ENCODE results near the gene TSKS.

DNA sequence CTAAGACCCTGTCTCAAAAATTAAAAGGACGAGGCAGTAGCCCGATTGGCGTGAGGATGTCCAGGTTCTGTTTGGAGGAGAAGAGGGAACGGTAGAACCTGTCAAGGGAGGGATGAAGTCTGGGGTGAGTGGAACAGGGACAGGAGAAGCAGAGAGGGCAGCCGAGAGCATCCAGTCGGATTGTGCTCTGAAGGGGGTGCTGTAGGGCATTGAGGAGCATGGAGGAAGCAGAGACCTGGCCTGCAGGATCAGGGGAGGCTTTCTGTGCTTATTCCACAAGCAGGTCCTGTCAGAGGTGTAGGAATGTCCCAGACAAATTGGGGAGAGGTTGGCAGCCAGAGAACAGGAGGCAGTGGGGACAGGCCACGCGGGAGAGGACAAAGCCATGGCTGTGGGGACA, 17.8 kb upstream of the TSKS start:
- TF ChIP-seq TAF1 (IDR thresholded peaks at IDR 0.05; ENCODE audit: borderline replicate concordance, low read depth, low read length) (no peak), BHLHE40 (IDR thresholded peaks at IDR 0.05; ENCODE audit: borderline replicate concordance in 1 of 2, low read depth in 2 of 2, low read length in 1 of 2) (no peak), ZNF274 (IDR thresholded peaks at IDR 0.05; ENCODE audit: insufficient read depth, insufficient read length) (no peak)
- TF ChIP-seq, protein P1, sequence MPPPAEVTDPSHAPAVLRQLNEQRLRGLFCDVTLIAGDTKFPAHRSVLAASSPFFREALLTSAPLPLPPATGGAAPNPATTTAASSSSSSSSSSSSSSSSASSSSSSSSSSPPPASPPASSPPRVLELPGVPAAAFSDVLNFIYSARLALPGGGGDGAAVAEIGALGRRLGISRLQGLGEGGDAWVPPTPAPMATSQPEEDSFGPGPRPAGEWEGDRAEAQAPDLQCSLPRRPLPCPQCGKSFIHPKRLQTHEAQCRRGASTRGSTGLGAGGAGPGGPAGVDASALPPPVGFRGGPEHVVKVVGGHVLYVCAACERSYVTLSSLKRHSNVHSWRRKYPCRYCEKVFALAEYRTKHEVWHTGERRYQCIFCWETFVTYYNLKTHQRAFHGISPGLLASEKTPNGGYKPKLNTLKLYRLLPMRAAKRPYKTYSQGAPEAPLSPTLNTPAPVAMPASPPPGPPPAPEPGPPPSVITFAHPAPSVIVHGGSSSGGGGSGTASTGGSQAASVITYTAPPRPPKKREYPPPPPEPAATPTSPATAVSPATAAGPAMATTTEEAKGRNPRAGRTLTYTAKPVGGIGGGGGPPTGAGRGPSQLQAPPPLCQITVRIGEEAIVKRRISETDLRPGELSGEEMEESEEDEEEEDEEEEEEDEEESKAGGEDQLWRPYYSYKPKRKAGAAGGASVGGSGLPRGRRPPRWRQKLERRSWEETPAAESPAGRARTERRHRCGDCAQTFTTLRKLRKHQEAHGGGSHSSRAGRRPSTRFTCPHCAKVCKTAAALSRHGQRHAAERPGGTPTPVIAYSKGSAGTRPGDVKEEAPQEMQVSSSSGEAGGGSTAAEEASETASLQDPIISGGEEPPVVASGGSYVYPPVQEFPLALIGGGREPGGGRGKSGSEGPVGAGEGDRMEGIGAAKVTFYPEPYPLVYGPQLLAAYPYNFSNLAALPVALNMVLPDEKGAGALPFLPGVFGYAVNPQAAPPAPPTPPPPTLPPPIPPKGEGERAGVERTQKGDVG (CRISPR knock-in tag; IDR thresholded peaks at IDR 0.05), result no peak
